ENCODE measurements around the gene CIAO2A. TPM values are rescaled to one million over a fixed set of nuclear protein-coding genes. Genes with fewer than 3 reads are reported as not detected.

Gene CIAO2A
- total RNA-seq, 1 donor from 2014 or later, result 33.8 TPM

- Mint-ChIP-seq H3K4me3 (ENCODE audit: unreplicated experiment) (no peak overlapping the region), H3K4me1 (ENCODE audit: unreplicated experiment) (no peaks in the 10 kb centered on the region), H3K36me3 (ENCODE audit: unreplicated experiment) (peaks cover 59% of the 10 kb centered on the region), H3K27me3 (ENCODE audit: unreplicated experiment) (no peaks in the 10 kb centered on the region), H3K27ac (ENCODE audit: unreplicated experiment) (no peak overlapping the region), H3K9me3 (ENCODE audit: unreplicated experiment) (no peaks in the 10 kb centered on the region)
- TF ChIP-seq, protein P1, sequence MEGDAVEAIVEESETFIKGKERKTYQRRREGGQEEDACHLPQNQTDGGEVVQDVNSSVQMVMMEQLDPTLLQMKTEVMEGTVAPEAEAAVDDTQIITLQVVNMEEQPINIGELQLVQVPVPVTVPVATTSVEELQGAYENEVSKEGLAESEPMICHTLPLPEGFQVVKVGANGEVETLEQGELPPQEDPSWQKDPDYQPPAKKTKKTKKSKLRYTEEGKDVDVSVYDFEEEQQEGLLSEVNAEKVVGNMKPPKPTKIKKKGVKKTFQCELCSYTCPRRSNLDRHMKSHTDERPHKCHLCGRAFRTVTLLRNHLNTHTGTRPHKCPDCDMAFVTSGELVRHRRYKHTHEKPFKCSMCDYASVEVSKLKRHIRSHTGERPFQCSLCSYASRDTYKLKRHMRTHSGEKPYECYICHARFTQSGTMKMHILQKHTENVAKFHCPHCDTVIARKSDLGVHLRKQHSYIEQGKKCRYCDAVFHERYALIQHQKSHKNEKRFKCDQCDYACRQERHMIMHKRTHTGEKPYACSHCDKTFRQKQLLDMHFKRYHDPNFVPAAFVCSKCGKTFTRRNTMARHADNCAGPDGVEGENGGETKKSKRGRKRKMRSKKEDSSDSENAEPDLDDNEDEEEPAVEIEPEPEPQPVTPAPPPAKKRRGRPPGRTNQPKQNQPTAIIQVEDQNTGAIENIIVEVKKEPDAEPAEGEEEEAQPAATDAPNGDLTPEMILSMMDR (IDR thresholded peaks at IDR 0.05), result no peak
- no peak for DNase-seq (ENCODE audit: extremely low spot score, unreplicated experiment)
These were observed 37.9 kb upstream of the CIAO2A start for GRCh38 chr15:64131547-64131946.

DNA sequence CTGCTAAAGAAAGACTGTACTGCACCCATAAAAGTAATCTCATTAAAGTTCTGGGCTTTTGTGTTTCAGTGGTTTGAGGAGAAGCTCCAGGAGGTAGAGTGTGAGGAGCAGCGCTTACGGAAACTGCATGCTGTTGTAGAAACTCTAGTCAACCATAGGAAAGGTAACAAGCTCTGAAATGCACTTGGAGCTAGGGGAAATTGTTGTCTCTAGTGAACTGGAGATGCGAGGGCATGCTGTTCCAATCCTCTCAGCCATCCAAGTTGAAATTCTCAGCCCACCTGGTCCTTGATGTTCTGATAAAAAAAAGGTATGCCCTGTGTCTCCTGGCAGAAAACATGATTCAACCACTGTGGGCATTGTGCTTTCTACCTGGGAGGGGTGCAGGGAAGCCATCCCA lies 36.5 kb upstream of the CIAO2A start:
- H3K27me3 Mint-ChIP-seq (ENCODE audit: unreplicated experiment), result no peaks in the 10 kb centered on the region
- no peak overlapping the region for H3K4me3 Mint-ChIP-seq (ENCODE audit: unreplicated experiment)
- peaks cover 62% of the 10 kb centered on the region for H3K36me3 Mint-ChIP-seq (ENCODE audit: unreplicated experiment)
- H3K9me3 Mint-ChIP-seq (ENCODE audit: unreplicated experiment), result no peaks in the 10 kb centered on the region
- no peaks in the 10 kb centered on the region for H3K4me1 Mint-ChIP-seq (ENCODE audit: unreplicated experiment)
- TF ChIP-seq, protein P1 (IDR thresholded peaks at IDR 0.05), result no peak
- no peak overlapping the region for H3K27ac Mint-ChIP-seq (ENCODE audit: unreplicated experiment)
- peak; percentile 1 for DNase-seq (ENCODE audit: extremely low spot score, unreplicated experiment)

DNA sequence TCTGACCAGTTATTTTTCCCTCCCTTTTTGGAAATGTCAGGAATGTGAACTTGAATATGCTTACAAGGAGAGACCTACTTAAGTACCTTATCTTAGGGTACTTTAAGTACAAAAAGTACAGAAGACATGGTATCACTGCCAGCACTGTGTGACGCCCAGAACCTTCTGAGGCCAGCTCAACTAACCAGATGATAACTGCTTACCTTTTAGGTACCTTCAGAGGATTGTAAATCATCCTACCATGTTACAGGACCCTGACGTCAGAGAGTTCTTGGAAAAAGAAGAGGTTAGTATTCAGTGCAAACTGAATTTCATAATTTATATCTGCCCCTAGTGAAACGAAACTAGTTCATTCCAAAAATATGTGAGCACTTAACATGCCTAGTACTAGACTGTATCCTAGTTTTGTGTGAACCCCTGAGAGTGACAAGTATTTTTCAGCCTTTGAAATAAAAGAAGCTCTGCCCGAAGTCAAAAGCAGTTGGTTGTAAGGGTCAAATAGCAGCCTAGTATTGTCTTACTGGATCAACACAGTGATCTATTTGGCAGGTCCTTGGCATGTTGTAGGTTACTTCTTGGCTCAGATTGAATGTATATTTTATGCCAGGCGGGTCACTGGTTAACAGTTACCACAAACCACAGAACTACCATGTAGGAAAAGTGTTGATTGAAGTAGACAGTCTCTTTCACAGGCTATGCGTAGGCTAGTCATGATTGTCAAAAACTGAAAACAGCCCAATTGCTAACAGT lies 34.1 kb upstream of the CIAO2A start:
- no peaks in the 10 kb centered on the region for H3K4me1 Mint-ChIP-seq (ENCODE audit: unreplicated experiment)
- no peaks in the 10 kb centered on the region for H3K9me3 Mint-ChIP-seq (ENCODE audit: unreplicated experiment)
- DNase-seq (ENCODE audit: extremely low spot score, unreplicated experiment), result no peak
- no peak overlapping the region for H3K27ac Mint-ChIP-seq (ENCODE audit: unreplicated experiment)
- H3K36me3 Mint-ChIP-seq (ENCODE audit: unreplicated experiment), result peaks cover 63% of the 10 kb centered on the region
- TF ChIP-seq, protein P1 (IDR thresholded peaks at IDR 0.05), result no peak
- no peak overlapping the region for H3K4me3 Mint-ChIP-seq (ENCODE audit: unreplicated experiment)
- H3K27me3 Mint-ChIP-seq (ENCODE audit: unreplicated experiment), result no peaks in the 10 kb centered on the region

GRCh38 chr15:64125978-64126377 lies 32.3 kb upstream of the CIAO2A start:
- Mint-ChIP-seq H3K36me3 (ENCODE audit: unreplicated experiment) (peaks cover 54% of the 10 kb centered on the region), H3K27me3 (ENCODE audit: unreplicated experiment) (no peaks in the 10 kb centered on the region), H3K4me3 (ENCODE audit: unreplicated experiment) (no peak overlapping the region)

GRCh38 chr15:64122936-64123351 lies 29.3 kb upstream of the CIAO2A start:
- Mint-ChIP-seq H3K27me3 (ENCODE audit: unreplicated experiment) (no peaks in the 10 kb centered on the region), H3K4me1 (ENCODE audit: unreplicated experiment) (no peaks in the 10 kb centered on the region), H3K27ac (ENCODE audit: unreplicated experiment) (no peak overlapping the region), H3K36me3 (ENCODE audit: unreplicated experiment) (peaks cover 53% of the 10 kb centered on the region), H3K9me3 (ENCODE audit: unreplicated experiment) (no peaks in the 10 kb centered on the region), H3K4me3 (ENCODE audit: unreplicated experiment) (no peak overlapping the region)
- DNase-seq (ENCODE audit: extremely low spot score, unreplicated experiment), result no peak
- TF ChIP-seq, protein P1 (IDR thresholded peaks at IDR 0.05), result no peak

More at GRCh38 chr15:64125978-64126377, 32.3 kb upstream of the CIAO2A start:
- no peaks in the 10 kb centered on the region for H3K9me3 Mint-ChIP-seq (ENCODE audit: unreplicated experiment)
- H3K27ac Mint-ChIP-seq (ENCODE audit: unreplicated experiment), result no peak overlapping the region
- TF ChIP-seq, protein P1 (IDR thresholded peaks at IDR 0.05), result no peak
- H3K4me1 Mint-ChIP-seq (ENCODE audit: unreplicated experiment), result no peaks in the 10 kb centered on the region
- no peak for DNase-seq (ENCODE audit: extremely low spot score, unreplicated experiment)

Data from osteocyte (in vitro differentiated cells).